Neural cell (in vitro differentiated cells): ENCODE data around the gene SVOPL.

Source experiments
- EP300 ChIP-seq: fragments of 450-650 bp; conservative IDR thresholded peaks from 2 replicates; pipeline ENCODE4 v1.6.1; 2014; ENCODE audit warnings: antibody characterized with exemption, mild to moderate bottlenecking, moderate library complexity; ENCODE audit not compliant: poor library complexity, severe bottlenecking
- EZH2 ChIP-seq: fragments of 200-600, 300-800 bp; shearing (Covaris generic), sonication (generic); IDR thresholded peaks from 2 replicates; pipeline ENCODE4 v1.6.1; 2014; ENCODE audit warnings: antibody characterized with exemption, low read length, borderline replicate concordance, mild to moderate bottlenecking; ENCODE audit not compliant: insufficient read depth, poor library complexity, severe bottlenecking
- MXI1 ChIP-seq: fragments of 450-650 bp; conservative IDR thresholded peaks from 2 replicates; pipeline ENCODE4 v1.6.1; 2014; ENCODE audit warnings: antibody characterized with exemption, mild to moderate bottlenecking; ENCODE audit not compliant: poor library complexity, severe bottlenecking
- POLR2AphosphoS5 ChIP-seq: IDR thresholded peaks from 2 replicates; pipeline ENCODE4 v1.6.1; 2012
- REST ChIP-seq: IDR thresholded peaks from 2 replicates; pipeline ENCODE4 v1.6.1; 2012; ENCODE audit warnings: borderline replicate concordance
- TAF1 ChIP-seq: IDR thresholded peaks from 2 replicates; pipeline ENCODE4 v1.6.1; 2012; ENCODE audit warnings: low read depth
- TF ChIP-seq, protein P1 (sequence below): fragments of 450-650 bp; IDR thresholded peaks from 2 replicates; pipeline ENCODE4 v1.5.1; 2014; ENCODE audit warnings: antibody characterized with exemption, mild to moderate bottlenecking, moderate library complexity; ENCODE audit not compliant: poor library complexity, severe bottlenecking

- TF ChIP-seq, protein P1, sequence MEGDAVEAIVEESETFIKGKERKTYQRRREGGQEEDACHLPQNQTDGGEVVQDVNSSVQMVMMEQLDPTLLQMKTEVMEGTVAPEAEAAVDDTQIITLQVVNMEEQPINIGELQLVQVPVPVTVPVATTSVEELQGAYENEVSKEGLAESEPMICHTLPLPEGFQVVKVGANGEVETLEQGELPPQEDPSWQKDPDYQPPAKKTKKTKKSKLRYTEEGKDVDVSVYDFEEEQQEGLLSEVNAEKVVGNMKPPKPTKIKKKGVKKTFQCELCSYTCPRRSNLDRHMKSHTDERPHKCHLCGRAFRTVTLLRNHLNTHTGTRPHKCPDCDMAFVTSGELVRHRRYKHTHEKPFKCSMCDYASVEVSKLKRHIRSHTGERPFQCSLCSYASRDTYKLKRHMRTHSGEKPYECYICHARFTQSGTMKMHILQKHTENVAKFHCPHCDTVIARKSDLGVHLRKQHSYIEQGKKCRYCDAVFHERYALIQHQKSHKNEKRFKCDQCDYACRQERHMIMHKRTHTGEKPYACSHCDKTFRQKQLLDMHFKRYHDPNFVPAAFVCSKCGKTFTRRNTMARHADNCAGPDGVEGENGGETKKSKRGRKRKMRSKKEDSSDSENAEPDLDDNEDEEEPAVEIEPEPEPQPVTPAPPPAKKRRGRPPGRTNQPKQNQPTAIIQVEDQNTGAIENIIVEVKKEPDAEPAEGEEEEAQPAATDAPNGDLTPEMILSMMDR: no peak
- TF ChIP-seq EZH2: no peak
- no peak for TF ChIP-seq REST
- TF ChIP-seq MXI1: no peak
- no peak for TF ChIP-seq POLR2AphosphoS5
- no peak for TF ChIP-seq EP300
- no peak for TF ChIP-seq TAF1
Observed at GRCh38 chr7:138610671-138611170, 90.4 kb downstream of the SVOPL start.
